ENCODE results near the gene TXLNA.

DNA sequence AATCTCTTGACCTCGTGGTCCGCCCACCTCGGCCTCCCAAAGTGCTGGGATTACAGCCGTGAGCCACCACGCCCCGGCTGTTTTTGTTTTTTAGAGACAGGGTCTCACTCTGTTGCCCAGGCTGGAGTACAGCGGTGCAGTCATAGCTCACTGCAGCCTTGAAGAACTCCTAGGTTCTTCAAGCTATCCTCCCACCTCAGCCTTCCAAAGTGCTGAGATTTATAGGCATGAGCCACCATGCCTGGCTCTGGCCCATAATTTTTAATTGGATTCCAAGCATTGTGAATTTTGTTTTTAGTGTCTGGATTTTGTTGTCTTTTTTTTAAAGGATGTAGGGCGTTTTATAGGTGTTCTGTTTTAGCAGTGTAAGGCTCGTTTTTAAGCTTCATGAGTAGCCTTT, 28.6 kb upstream of the TXLNA start:
- TF ChIP-seq, protein P1, sequence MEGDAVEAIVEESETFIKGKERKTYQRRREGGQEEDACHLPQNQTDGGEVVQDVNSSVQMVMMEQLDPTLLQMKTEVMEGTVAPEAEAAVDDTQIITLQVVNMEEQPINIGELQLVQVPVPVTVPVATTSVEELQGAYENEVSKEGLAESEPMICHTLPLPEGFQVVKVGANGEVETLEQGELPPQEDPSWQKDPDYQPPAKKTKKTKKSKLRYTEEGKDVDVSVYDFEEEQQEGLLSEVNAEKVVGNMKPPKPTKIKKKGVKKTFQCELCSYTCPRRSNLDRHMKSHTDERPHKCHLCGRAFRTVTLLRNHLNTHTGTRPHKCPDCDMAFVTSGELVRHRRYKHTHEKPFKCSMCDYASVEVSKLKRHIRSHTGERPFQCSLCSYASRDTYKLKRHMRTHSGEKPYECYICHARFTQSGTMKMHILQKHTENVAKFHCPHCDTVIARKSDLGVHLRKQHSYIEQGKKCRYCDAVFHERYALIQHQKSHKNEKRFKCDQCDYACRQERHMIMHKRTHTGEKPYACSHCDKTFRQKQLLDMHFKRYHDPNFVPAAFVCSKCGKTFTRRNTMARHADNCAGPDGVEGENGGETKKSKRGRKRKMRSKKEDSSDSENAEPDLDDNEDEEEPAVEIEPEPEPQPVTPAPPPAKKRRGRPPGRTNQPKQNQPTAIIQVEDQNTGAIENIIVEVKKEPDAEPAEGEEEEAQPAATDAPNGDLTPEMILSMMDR (IDR thresholded peaks at IDR 0.05; ENCODE audit: low read length), result no peak
- no peak for TF ChIP-seq EZH2 (IDR thresholded peaks at IDR 0.05; ENCODE audit: borderline replicate concordance, low read length)

Measured in OCI-LY1 (cell line).